ENCODE measurements around the gene IL25. TPM values are rescaled to one million over a fixed set of nuclear protein-coding genes. Genes with fewer than 3 reads are reported as not detected.

Gene IL25
- total RNA-seq, 6 donors from 2014 or later: not detected

- ATAC-seq (ENCODE audit: low FRiP score in 2 of 2): no peak
- WGBS, 2 donors: 59 to 76% methylated on average over 4 of the region's 4 CpGs
Observed at GRCh38 chr14:23401291-23401690, 28.7 kb downstream of the IL25 start.

DNA sequence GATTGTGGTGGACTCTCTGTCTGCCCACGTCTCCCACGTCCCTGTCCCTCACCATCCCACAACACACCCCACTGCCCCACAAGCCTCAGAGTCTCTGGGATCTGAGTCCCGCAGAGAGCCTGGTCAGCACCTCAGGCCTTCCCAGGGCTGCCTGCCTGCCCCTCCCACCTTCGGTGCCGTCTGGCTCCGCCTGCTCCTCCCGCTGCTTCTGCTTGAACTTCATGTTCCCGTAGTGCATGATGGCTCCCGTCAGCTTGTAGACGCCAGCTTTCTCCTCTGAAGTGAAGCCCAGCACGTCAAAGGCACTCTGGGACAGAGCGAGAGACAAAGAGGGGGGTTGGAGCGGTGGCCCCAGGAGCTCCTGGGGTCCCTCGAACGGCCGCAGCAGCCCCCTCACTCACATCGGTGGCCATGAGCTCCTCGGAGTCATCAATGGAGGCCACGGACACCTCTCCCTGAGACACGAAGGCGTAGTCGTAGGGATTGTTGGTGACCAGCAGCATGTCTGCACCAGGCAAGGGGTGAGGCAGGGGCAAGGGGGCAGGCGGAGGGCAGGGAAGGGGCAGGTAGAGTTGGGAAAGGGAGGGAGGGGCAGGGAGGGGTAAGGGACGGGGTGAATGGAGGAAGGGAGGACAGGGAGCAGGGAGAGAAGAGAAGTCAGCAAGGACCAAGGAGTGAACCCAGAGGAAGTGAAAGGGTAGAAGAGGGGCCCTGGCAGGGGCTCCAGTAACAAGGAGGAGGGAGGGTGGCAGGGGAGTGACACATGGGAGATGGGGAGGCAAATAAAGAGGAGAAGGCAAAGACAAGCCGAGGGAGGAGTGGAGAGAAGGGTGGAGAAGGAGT, 29.9 kb downstream of the IL25 start:
- H3K9me3 ChIP-seq: no peaks in the 10 kb centered on the region
- ATAC-seq (ENCODE audit: low FRiP score in 2 of 2): no peak
- no peak for TF ChIP-seq EP300 (IDR thresholded peaks at IDR 0.05)
- no peak for TF ChIP-seq POLR2A (IDR thresholded peaks at IDR 0.05)
- no peak for TF ChIP-seq POLR2AphosphoS5 (IDR thresholded peaks at IDR 0.05)
- TF ChIP-seq CTCF (IDR thresholded peaks at IDR 0.05): no peak
- no peaks in the 10 kb centered on the region for H3K4me1 ChIP-seq
- H3K36me3 ChIP-seq: no peaks in the 10 kb centered on the region
- no peak overlapping the region for H3K4me3 ChIP-seq
- H3K27ac ChIP-seq: no peak overlapping the region
- no peaks in the 10 kb centered on the region for H3K27me3 ChIP-seq
- 57 to 71% methylated on average over 25 of the region's 25 CpGs for WGBS, 2 donors
- DNase-seq: no peak

More at GRCh38 chr14:23401291-23401690, 28.7 kb downstream of the IL25 start:
- TF ChIP-seq POLR2AphosphoS5 (IDR thresholded peaks at IDR 0.05) (no peak), CTCF (IDR thresholded peaks at IDR 0.05) (no peak), POLR2A (IDR thresholded peaks at IDR 0.05) (no peak)
- Histone ChIP-seq H3K36me3 (no peaks in the 10 kb centered on the region), H3K27me3 (no peaks in the 10 kb centered on the region), H3K9me3 (no peaks in the 10 kb centered on the region), H3K4me3 (no peak overlapping the region), H3K27ac (no peak overlapping the region), H3K4me1 (no peaks in the 10 kb centered on the region)
- DNase-seq: no peak

GRCh38 chr14:23403139-23403438, 30.5 kb downstream of the IL25 start:
- TF ChIP-seq POLR2A (IDR thresholded peaks at IDR 0.05): no peak
- TF ChIP-seq POLR2AphosphoS5 (IDR thresholded peaks at IDR 0.05): no peak
- no peak for TF ChIP-seq CTCF (IDR thresholded peaks at IDR 0.05)
- no peak for TF ChIP-seq EP300 (IDR thresholded peaks at IDR 0.05)
- Histone ChIP-seq H3K4me1 (no peaks in the 10 kb centered on the region), H3K27me3 (no peaks in the 10 kb centered on the region), H3K36me3 (no peaks in the 10 kb centered on the region), H3K4me3 (no peak overlapping the region), H3K27ac (no peak overlapping the region), H3K9me3 (no peaks in the 10 kb centered on the region)
- 53 to 57% methylated on average over 7 of the region's 7 CpGs for WGBS, 2 donors
- no peak for ATAC-seq (ENCODE audit: low FRiP score in 2 of 2)
- no peak for DNase-seq

GRCh38 chr14:23403908-23404307, 31.3 kb downstream of the IL25 start:
- no peak overlapping the region for H3K27ac ChIP-seq
- H3K36me3 ChIP-seq: no peaks in the 10 kb centered on the region
- H3K9me3 ChIP-seq: no peaks in the 10 kb centered on the region
- no peaks in the 10 kb centered on the region for H3K4me1 ChIP-seq
- H3K4me3 ChIP-seq: no peak overlapping the region
- ATAC-seq (ENCODE audit: low FRiP score in 2 of 2): no peak
- no peaks in the 10 kb centered on the region for H3K27me3 ChIP-seq
- TF ChIP-seq EP300 (IDR thresholded peaks at IDR 0.05) (no peak), POLR2AphosphoS5 (IDR thresholded peaks at IDR 0.05) (no peak)
- no peak for DNase-seq
- 83 to 86% methylated on average over 4 of the region's 4 CpGs for WGBS, 2 donors

- 74 to 85% methylated on average over 3 to 14 of the region's 14 CpGs for WGBS, 2 donors
Observed at GRCh38 chr14:23404331-23404900, 31.8 kb downstream of the IL25 start.

More at GRCh38 chr14:23404331-23404900, 31.8 kb downstream of the IL25 start:
- no peak overlapping the region for H3K4me3 ChIP-seq
- TF ChIP-seq POLR2A (IDR thresholded peaks at IDR 0.05) (no peak), CTCF (IDR thresholded peaks at IDR 0.05) (no peak), POLR2AphosphoS5 (IDR thresholded peaks at IDR 0.05) (no peak), EP300 (IDR thresholded peaks at IDR 0.05) (no peak)
- no peak overlapping the region for H3K27ac ChIP-seq
- ATAC-seq (ENCODE audit: low FRiP score in 2 of 2): no peak
- H3K27me3 ChIP-seq: no peaks in the 10 kb centered on the region
- H3K36me3 ChIP-seq: no peaks in the 10 kb centered on the region
- no peaks in the 10 kb centered on the region for H3K9me3 ChIP-seq
- no peaks in the 10 kb centered on the region for H3K4me1 ChIP-seq
- no peak for DNase-seq

All from upper lobe of left lung (tissue), 6 donors.